ENCODE data around the gene RFX4.
A peak's percentile ranks its signal among the peaks of the same experiment; 100 is the strongest.

The RFX4 gene

GRCh38 chr12:106769546-106769945 lies 186.7 kb downstream of the RFX4 start:
- Mint-ChIP-seq H3K4me1 (peaks cover 15% of the 10 kb centered on the region), H3K4me3 (no peak overlapping the region), H3K27ac (no peak overlapping the region), H3K9me3 (no peaks in the 10 kb centered on the region), H3K27me3 (peaks cover 25% of the 10 kb centered on the region), H3K36me3 (no peaks in the 10 kb centered on the region)
- CTCF ChIA-PET: no interaction called here
- no peak for DNase-seq

GRCh38 chr12:106771425-106771824 lies 188.6 kb downstream of the RFX4 start:
- no peaks in the 10 kb centered on the region for H3K9me3 Mint-ChIP-seq
- DNase-seq: no peak
- H3K27ac Mint-ChIP-seq: no peak overlapping the region
- H3K4me1 Mint-ChIP-seq: peaks cover 31% of the 10 kb centered on the region
- peaks cover 21% of the 10 kb centered on the region for H3K27me3 Mint-ChIP-seq
- CTCF ChIA-PET: no interaction called here
- H3K4me3 Mint-ChIP-seq: no peak overlapping the region
- peaks cover 5% of the 10 kb centered on the region for H3K36me3 Mint-ChIP-seq

- peak overlapping the region; percentile 93 for H3K4me3 Mint-ChIP-seq
- H3K27me3 Mint-ChIP-seq: peaks cover 9% of the 10 kb centered on the region
- CTCF ChIA-PET: interaction anchor here (1.7 kb wide), 1 partner anchor 20 kb away, joined by 6 read pairs; no protein-coding TSS in a partner anchor
- no peaks in the 10 kb centered on the region for H3K9me3 Mint-ChIP-seq
- DNase-seq: no peak
- H3K4me1 Mint-ChIP-seq: peaks cover 39% of the 10 kb centered on the region
- peaks cover 10% of the 10 kb centered on the region for H3K36me3 Mint-ChIP-seq
- H3K27ac Mint-ChIP-seq: peak overlapping the region; percentile 91
These were observed 190.6 kb downstream of the RFX4 start for GRCh38 chr12:106773286-106774004.

- Mint-ChIP-seq H3K27ac (peak within 1 kb of the TSS; percentile 91), H3K27me3 (peaks cover 4% of the 10 kb centered on the region), H3K4me3 (peak within 1 kb of the TSS; percentile 93), H3K4me1 (peaks cover 39% of the 10 kb centered on the region), H3K9me3 (no peaks in the 10 kb centered on the region), H3K36me3 (peaks cover 10% of the 10 kb centered on the region)
- DNase-seq: peak; percentile 87
- CTCF ChIA-PET: interaction anchor here (1.7 kb wide), 1 partner anchor 20 kb away, joined by 6 read pairs; no protein-coding TSS in a partner anchor
These were observed 191.4 kb downstream of the RFX4 start, which contains the start of gene RIC8B for GRCh38 chr12:106774005-106774807. RIC8B (plus strand) TSS chr12:106774682; CDS start chr12:106774746, 64 bp downstream.

- H3K4me1 Mint-ChIP-seq: peaks cover 39% of the 10 kb centered on the region
- peak; percentile 51 for DNase-seq
- H3K27ac Mint-ChIP-seq: peak overlapping the region; percentile 91
- CTCF ChIA-PET: interaction anchor here (1.2 kb wide), 1 partner anchor 183 kb away, joined by 3 read pairs; no protein-coding TSS in a partner anchor
- no peaks in the 10 kb centered on the region for H3K27me3 Mint-ChIP-seq
- H3K4me3 Mint-ChIP-seq: peak overlapping the region; percentile 93
- no peaks in the 10 kb centered on the region for H3K9me3 Mint-ChIP-seq
- peaks cover 10% of the 10 kb centered on the region for H3K36me3 Mint-ChIP-seq
These were observed 192.2 kb downstream of the RFX4 start for GRCh38 chr12:106774808-106775524.

GRCh38 chr12:106776897-106777296 lies 194.1 kb downstream of the RFX4 start:
- CTCF ChIA-PET: no interaction called here
- Mint-ChIP-seq H3K36me3 (peaks cover 12% of the 10 kb centered on the region), H3K9me3 (no peaks in the 10 kb centered on the region), H3K27me3 (no peaks in the 10 kb centered on the region), H3K4me1 (peaks cover 39% of the 10 kb centered on the region), H3K27ac (no peak overlapping the region), H3K4me3 (no peak overlapping the region)
- no peak for DNase-seq

GRCh38 chr12:106780010-106780631 lies 197.3 kb downstream of the RFX4 start:
- Mint-ChIP-seq H3K27ac (no peak overlapping the region), H3K4me3 (no peak overlapping the region), H3K9me3 (no peaks in the 10 kb centered on the region), H3K36me3 (peaks cover 12% of the 10 kb centered on the region), H3K27me3 (no peaks in the 10 kb centered on the region), H3K4me1 (peaks cover 21% of the 10 kb centered on the region)
- no peak for DNase-seq
- CTCF ChIA-PET: no interaction called here

GRCh38 chr12:106782619-106783018 lies 199.8 kb downstream of the RFX4 start:
- H3K4me1 Mint-ChIP-seq: no peaks in the 10 kb centered on the region
- H3K36me3 Mint-ChIP-seq: peaks cover 9% of the 10 kb centered on the region
- no peak overlapping the region for H3K27ac Mint-ChIP-seq
- H3K9me3 Mint-ChIP-seq: no peaks in the 10 kb centered on the region
- no peaks in the 10 kb centered on the region for H3K27me3 Mint-ChIP-seq
- CTCF ChIA-PET: no interaction called here
- DNase-seq: no peak
- no peak overlapping the region for H3K4me3 Mint-ChIP-seq

- H3K27ac Mint-ChIP-seq: no peak overlapping the region
- no peak overlapping the region for H3K4me3 Mint-ChIP-seq
- no peaks in the 10 kb centered on the region for H3K27me3 Mint-ChIP-seq
- H3K36me3 Mint-ChIP-seq: peaks cover 15% of the 10 kb centered on the region
- CTCF ChIA-PET: no interaction called here
- no peaks in the 10 kb centered on the region for H3K9me3 Mint-ChIP-seq
- DNase-seq: no peak
- H3K4me1 Mint-ChIP-seq: no peaks in the 10 kb centered on the region
These were observed 200.7 kb downstream of the RFX4 start for GRCh38 chr12:106783515-106783914.

- no peak for DNase-seq
- no peaks in the 10 kb centered on the region for H3K4me1 Mint-ChIP-seq
- CTCF ChIA-PET: interaction anchor here (0.6 kb wide), 1 partner anchor 55 kb away, joined by 3 read pairs; no protein-coding TSS in a partner anchor
- no peak overlapping the region for H3K4me3 Mint-ChIP-seq
- no peaks in the 10 kb centered on the region for H3K9me3 Mint-ChIP-seq
- no peak overlapping the region for H3K27ac Mint-ChIP-seq
- peaks cover 41% of the 10 kb centered on the region for H3K36me3 Mint-ChIP-seq
- no peaks in the 10 kb centered on the region for H3K27me3 Mint-ChIP-seq
These were observed 207.2 kb downstream of the RFX4 start for GRCh38 chr12:106790020-106790419.

GRCh38 chr12:106791531-106791930 lies 208.7 kb downstream of the RFX4 start:
- Mint-ChIP-seq H3K9me3 (no peaks in the 10 kb centered on the region), H3K4me3 (no peak overlapping the region), H3K36me3 (peaks cover 39% of the 10 kb centered on the region), H3K4me1 (no peaks in the 10 kb centered on the region), H3K27me3 (no peaks in the 10 kb centered on the region), H3K27ac (no peak overlapping the region)
- no peak for DNase-seq
- CTCF ChIA-PET: no interaction called here

- H3K27me3 Mint-ChIP-seq: no peaks in the 10 kb centered on the region
- CTCF ChIA-PET: no interaction called here
- H3K27ac Mint-ChIP-seq: no peak overlapping the region
- no peak overlapping the region for H3K4me3 Mint-ChIP-seq
- H3K36me3 Mint-ChIP-seq: peaks cover 23% of the 10 kb centered on the region
- H3K9me3 Mint-ChIP-seq: no peaks in the 10 kb centered on the region
- no peak for DNase-seq
- H3K4me1 Mint-ChIP-seq: no peaks in the 10 kb centered on the region
These were observed 211.6 kb downstream of the RFX4 start for GRCh38 chr12:106794369-106794768.

- DNase-seq: no peak
- Mint-ChIP-seq H3K9me3 (no peaks in the 10 kb centered on the region), H3K36me3 (peaks cover 18% of the 10 kb centered on the region), H3K4me3 (no peak overlapping the region), H3K27me3 (no peaks in the 10 kb centered on the region), H3K27ac (no peak overlapping the region), H3K4me1 (no peaks in the 10 kb centered on the region)
- CTCF ChIA-PET: interaction anchor here (1.0 kb wide), 1 partner anchor 118 kb away, joined by 3 read pairs; no protein-coding TSS in a partner anchor
These were observed 218.4 kb downstream of the RFX4 start for GRCh38 chr12:106801167-106801708.
